ENCODE measurements around the gene PDK1. TPM values are rescaled to one million over a fixed set of nuclear protein-coding genes. Genes with fewer than 3 reads are reported as not detected.

PDK1 gene
- 17.3 and 23.3 TPM in 2 replicates for total RNA-seq

DNA sequence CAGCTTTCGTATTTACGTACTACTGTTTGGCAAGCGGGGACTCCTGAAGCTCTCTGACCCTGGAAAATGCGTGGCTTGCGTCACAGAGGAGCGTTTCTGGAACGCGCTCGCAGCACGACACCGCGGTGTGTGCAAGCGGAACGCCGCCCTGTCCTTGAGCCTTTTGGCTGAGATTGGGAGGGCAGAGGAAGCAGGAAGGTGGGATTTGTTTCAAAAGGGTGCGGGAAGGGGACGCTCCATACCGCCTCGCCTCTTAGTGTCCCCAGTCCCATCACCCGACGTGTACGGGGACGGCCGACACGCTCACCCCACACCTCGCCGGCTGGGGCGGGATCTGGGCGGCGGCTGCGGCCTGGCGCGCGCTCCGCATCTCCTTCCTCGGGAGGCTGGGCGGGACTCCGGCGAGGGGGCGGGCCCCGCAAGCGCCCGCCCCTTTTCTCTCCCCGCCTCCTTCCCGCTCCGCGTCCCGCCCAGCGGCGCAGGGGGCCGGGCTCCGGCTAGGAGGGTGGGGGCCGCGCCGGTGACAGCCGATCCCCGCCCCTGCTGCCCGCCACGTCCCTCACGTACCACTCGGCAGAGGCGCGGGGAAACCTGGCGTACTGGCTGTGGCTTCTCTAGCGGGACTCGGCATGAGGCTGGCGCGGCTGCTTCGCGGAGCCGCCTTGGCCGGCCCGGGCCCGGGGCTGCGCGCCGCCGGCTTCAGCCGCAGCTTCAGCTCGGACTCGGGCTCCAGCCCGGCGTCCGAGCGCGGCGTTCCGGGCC is at the start of gene PDK1:
Gene PDK1, plus strand, starts transcription at position 569 of the 762 bp plus-strand sequence. Its CDS starts 61 bp downstream, at position 630.

Small RNA genes within 50 kb of the gene (small RNA-seq; reads per million reads assigned to genes)
- not detected for gene RF00019

Other genes starting within 250 kb of the PDK1 start
- gene ITGA6, start 128.5 kb upstream of the PDK1 start, total RNA-seq, result 23.9 and 229 TPM in 2 replicates
- 1.3 and 2.0 TPM in 2 replicates for gene RAPGEF4, start 179.8 kb downstream of the PDK1 start, total RNA-seq

Measured in placental epithelial cell (primary cell).